Activated T-helper 2 cell treated with anti-CD3 and anti-CD28 coated beads, Interferon-gamma antibody, Interleukin-2, Interleukin-4, amounts not matched to agents 10 μg/mL and 5 μg/mL and 100 μg/mL, durations not matched to agents 14 hours and 24 hours and 36 hours (primary cell): ENCODE data around the gene GAP43. TPM values are rescaled to one million over a fixed set of nuclear protein-coding genes. Genes with fewer than 3 reads are reported as not detected.

Source experiments
- DNase-seq: peaks from one replicate; pipeline ENCODE4 v3.0.0; 2021; ENCODE audit warnings: low spot score
- H3K27ac Mint-ChIP-seq: one replicate; pipeline ENCODE4 v1.8.0; 2021; ENCODE audit warnings: mixed read lengths
- H3K27me3 Mint-ChIP-seq: one replicate; pipeline ENCODE4 v1.8.0; 2021; ENCODE audit warnings: low read depth, mixed read lengths
- H3K36me3 Mint-ChIP-seq: one replicate; pipeline ENCODE4 v1.8.0; 2021; ENCODE audit warnings: low read depth, mixed read lengths
- H3K4me1 Mint-ChIP-seq: one replicate; pipeline ENCODE4 v1.8.0; 2021; ENCODE audit warnings: low read depth, mixed read lengths
- H3K4me3 Mint-ChIP-seq: one replicate; pipeline ENCODE4 v1.8.0; 2021; ENCODE audit warnings: low read depth, mild to moderate bottlenecking, moderate library complexity, mixed read lengths
- H3K9me3 Mint-ChIP-seq: one replicate; pipeline ENCODE4 v1.8.0; 2021; ENCODE audit warnings: mixed read lengths
- intact Hi-C: fragments of 100-400 bp; cut with micrococcal nuclease; formaldehyde crosslinking; loops from one replicate; pipeline ENCODE4 v1.15.1; 2023
- total RNA-seq: library from RNA; stranded (reverse); gene quantifications from 2 replicates; pipeline ENCODE4 v1.2.3, GENCODE V29; 2022

GAP43 gene
- total RNA-seq, 1 donor from 2014 or later, result not detected

- DNase-seq, result no peak
- H3K36me3 Mint-ChIP-seq, result no peaks in the 10 kb centered on the region
- H3K4me3 Mint-ChIP-seq, result no peak overlapping the region
- H3K9me3 Mint-ChIP-seq, result no peaks in the 10 kb centered on the region
- no peak overlapping the region for H3K27ac Mint-ChIP-seq
- peaks cover 3% of the 10 kb centered on the region for H3K4me1 Mint-ChIP-seq
- intact Hi-C loops, result no loop called here
- H3K27me3 Mint-ChIP-seq, result peaks cover 12% of the 10 kb centered on the region
These were observed 10.7 kb downstream of the GAP43 start for GRCh38 chr3:115634052-115634451.

GRCh38 chr3:115635406-115635805, 12.1 kb downstream of the GAP43 start:
- peaks cover 17% of the 10 kb centered on the region for H3K27me3 Mint-ChIP-seq
- no peak for DNase-seq
- H3K27ac Mint-ChIP-seq, result no peak overlapping the region
- intact Hi-C loops, result no loop called here
- H3K4me3 Mint-ChIP-seq, result no peak overlapping the region
- no peaks in the 10 kb centered on the region for H3K36me3 Mint-ChIP-seq
- no peaks in the 10 kb centered on the region for H3K9me3 Mint-ChIP-seq
- peaks cover 3% of the 10 kb centered on the region for H3K4me1 Mint-ChIP-seq

- no peak overlapping the region for H3K27ac Mint-ChIP-seq
- H3K27me3 Mint-ChIP-seq, result peaks cover 18% of the 10 kb centered on the region
- H3K9me3 Mint-ChIP-seq, result no peaks in the 10 kb centered on the region
- DNase-seq, result no peak
- H3K4me3 Mint-ChIP-seq, result no peak overlapping the region
- no peaks in the 10 kb centered on the region for H3K36me3 Mint-ChIP-seq
- intact Hi-C loops, result no loop called here
- H3K4me1 Mint-ChIP-seq, result peaks cover 3% of the 10 kb centered on the region
These were observed 14.9 kb downstream of the GAP43 start for GRCh38 chr3:115638241-115638640.

GRCh38 chr3:115638991-115639390, 15.7 kb downstream of the GAP43 start:
- Mint-ChIP-seq H3K9me3 (no peaks in the 10 kb centered on the region), H3K27me3 (peaks cover 23% of the 10 kb centered on the region), H3K4me1 (peaks cover 3% of the 10 kb centered on the region), H3K27ac (no peak overlapping the region), H3K36me3 (no peaks in the 10 kb centered on the region), H3K4me3 (no peak overlapping the region)
- intact Hi-C loops, result no loop called here
- no peak for DNase-seq

GRCh38 chr3:115644391-115644790, 21.1 kb downstream of the GAP43 start:
- Mint-ChIP-seq H3K27me3 (peaks cover 35% of the 10 kb centered on the region), H3K9me3 (no peaks in the 10 kb centered on the region), H3K36me3 (no peaks in the 10 kb centered on the region), H3K4me1 (no peaks in the 10 kb centered on the region), H3K4me3 (no peak overlapping the region), H3K27ac (no peak overlapping the region)
- intact Hi-C loops, result no loop called here
- DNase-seq, result no peak

- Mint-ChIP-seq H3K27ac (no peak overlapping the region), H3K4me1 (no peaks in the 10 kb centered on the region)
These were observed 22.8 kb downstream of the GAP43 start for GRCh38 chr3:115646027-115646690.

GRCh38 chr3:115648559-115648958, 25.2 kb downstream of the GAP43 start:
- intact Hi-C loops, result no loop called here
- Mint-ChIP-seq H3K4me3 (no peak overlapping the region), H3K27ac (no peak overlapping the region), H3K4me1 (no peaks in the 10 kb centered on the region), H3K36me3 (no peaks in the 10 kb centered on the region), H3K27me3 (peaks cover 25% of the 10 kb centered on the region), H3K9me3 (no peaks in the 10 kb centered on the region)
- no peak for DNase-seq

More at GRCh38 chr3:115646027-115646690, 22.8 kb downstream of the GAP43 start:
- H3K36me3 Mint-ChIP-seq, result no peaks in the 10 kb centered on the region
- intact Hi-C loops, result no loop called here
- DNase-seq, result no peak
- peaks cover 30% of the 10 kb centered on the region for H3K27me3 Mint-ChIP-seq
- H3K9me3 Mint-ChIP-seq, result no peaks in the 10 kb centered on the region
- no peak overlapping the region for H3K4me3 Mint-ChIP-seq

GRCh38 chr3:115651087-115651486, 27.8 kb downstream of the GAP43 start:
- peaks cover 24% of the 10 kb centered on the region for H3K27me3 Mint-ChIP-seq
- no peaks in the 10 kb centered on the region for H3K36me3 Mint-ChIP-seq
- no peak overlapping the region for H3K4me3 Mint-ChIP-seq
- DNase-seq, result no peak
- peaks cover 4% of the 10 kb centered on the region for H3K4me1 Mint-ChIP-seq
- no peak overlapping the region for H3K27ac Mint-ChIP-seq
- intact Hi-C loops, result loop anchor here (10.0 kb wide), 1 partner anchor 1236 kb away; no protein-coding TSS in a partner anchor
- no peaks in the 10 kb centered on the region for H3K9me3 Mint-ChIP-seq

- H3K36me3 Mint-ChIP-seq, result no peaks in the 10 kb centered on the region
- intact Hi-C loops, result loop anchor here (10.0 kb wide), 1 partner anchor 1237 kb away; no protein-coding TSS in a partner anchor
- no peak for DNase-seq
- H3K4me3 Mint-ChIP-seq, result no peak overlapping the region
- H3K9me3 Mint-ChIP-seq, result no peaks in the 10 kb centered on the region
- peaks cover 9% of the 10 kb centered on the region for H3K4me1 Mint-ChIP-seq
- H3K27ac Mint-ChIP-seq, result no peak overlapping the region
- H3K27me3 Mint-ChIP-seq, result peaks cover 22% of the 10 kb centered on the region
These were observed 28.3 kb downstream of the GAP43 start for GRCh38 chr3:115651599-115651998.

- no peak for DNase-seq
- no peak overlapping the region for H3K4me3 Mint-ChIP-seq
- H3K36me3 Mint-ChIP-seq, result no peaks in the 10 kb centered on the region
- intact Hi-C loops, result loop anchor here (10.0 kb wide), 1 partner anchor 1238 kb away; no protein-coding TSS in a partner anchor
- no peak overlapping the region for H3K27ac Mint-ChIP-seq
- no peaks in the 10 kb centered on the region for H3K9me3 Mint-ChIP-seq
- peaks cover 16% of the 10 kb centered on the region for H3K4me1 Mint-ChIP-seq
- H3K27me3 Mint-ChIP-seq, result peaks cover 17% of the 10 kb centered on the region
These were observed 29.4 kb downstream of the GAP43 start for GRCh38 chr3:115652738-115653137.

- Mint-ChIP-seq H3K4me3 (no peak overlapping the region), H3K36me3 (no peaks in the 10 kb centered on the region), H3K9me3 (no peaks in the 10 kb centered on the region), H3K4me1 (peaks cover 31% of the 10 kb centered on the region), H3K27me3 (peaks cover 3% of the 10 kb centered on the region), H3K27ac (no peak overlapping the region)
- no peak for DNase-seq
- intact Hi-C loops, result loop anchor here (5.0 to 10.0 kb wide), 2 partner anchors 136 to 1241 kb away; no protein-coding TSS in a partner anchor
These were observed 32.5 kb downstream of the GAP43 start for GRCh38 chr3:115655761-115656282.

GRCh38 chr3:115657168-115657567, 33.9 kb downstream of the GAP43 start:
- intact Hi-C loops, result loop anchor here (5.0 to 10.0 kb wide), 2 partner anchors 135 to 1242 kb away; no protein-coding TSS in a partner anchor
- Mint-ChIP-seq H3K36me3 (no peaks in the 10 kb centered on the region), H3K9me3 (no peaks in the 10 kb centered on the region), H3K27me3 (peaks cover 7% of the 10 kb centered on the region), H3K4me1 (peaks cover 31% of the 10 kb centered on the region), H3K27ac (peak overlapping the region; percentile 63), H3K4me3 (peak overlapping the region; percentile 51)
- no peak for DNase-seq

- Mint-ChIP-seq H3K36me3 (no peaks in the 10 kb centered on the region), H3K27me3 (peaks cover 5% of the 10 kb centered on the region), H3K27ac (peak overlapping the region; percentile 99), H3K4me3 (peak overlapping the region; percentile 93), H3K9me3 (no peaks in the 10 kb centered on the region), H3K4me1 (peaks cover 31% of the 10 kb centered on the region)
- no peak for DNase-seq
- intact Hi-C loops, result loop anchor here (2.0 to 10.0 kb wide), 4 partner anchors 41 to 1243 kb away; partner anchors contain the start of gene ZBTB20
These were observed 34.7 kb downstream of the GAP43 start for GRCh38 chr3:115658032-115658336.
